HCT116 (cell line): ENCODE results near the gene GRIK4. TPM values are rescaled to one million over a fixed set of nuclear protein-coding genes. Genes with fewer than 3 reads are reported as not detected.

Experiments
- ATAC-seq: fragments of 200-7000 bp; cut with Tn5 transposase; 2 replicates; pipeline ENCODE4 v1.9.1; 2020; ENCODE audit warnings: mild to moderate bottlenecking, moderate library complexity
- BruUV-seq: library from RNA; stranded (reverse); fragments of 400-500 nt; replicated peaks from 2 replicates; lab custom pipeline; 2021; lab: Mats Ljungman, UMichigan
- CTCF ChIA-PET: fragments of 300-600 bp; sonication (Branson Sonifier 250); formaldehyde crosslinking; loops from one replicate; lab custom pipeline; 2021; ENCODE audit warnings: antibody characterized with exemption; lab: Charles Lee
- POLR2A ChIA-PET: fragments of 300-600, 350-600 bp; sonication (Branson Sonifier 250); formaldehyde crosslinking; loops from one replicate; lab custom pipeline; 2021; ENCODE audit warnings: antibody characterized with exemption; lab: Charles Lee
- RAD21 ChIA-PET, 2 experiments: fragments of 300-600 bp; sonication (Branson Sonifier 250); formaldehyde crosslinking; loops; one replicate each; lab custom pipeline; 2023; ENCODE audit warnings: low total read pairs in 2 of 2; ENCODE audit not compliant: uncharacterized antibody in 2 of 2, unreplicated experiment in 2 of 2, low non-redundant PET in 1 of 2; lab: Charles Lee
- DNase-seq: peaks from one replicate; pipeline ENCODE4 v3.0.0-alpha.2; 2010; ENCODE audit warnings: low read depth, low spot score
- H2AFZ ChIP-seq: fragments of 200-600 bp; shearing (Covaris generic), sonication (generic); 2 replicates; pipeline ENCODE4 v1.6.1; 2017; ENCODE audit warnings: low read depth, mixed run types, mixed read lengths, antibody characterized with exemption, low read length; ENCODE audit not compliant: poor library complexity, severe bottlenecking
- H3K27ac ChIP-seq: 2 replicates; pipeline ENCODE4 v1.5.1; 2012; ENCODE audit warnings: low read depth, low read length
- H3K27me3 ChIP-seq: fragments of 200-600 bp; sonication (generic); 2 replicates; pipeline ENCODE4 v1.6.1; 2016; ENCODE audit warnings: mixed run types, low read length, mixed read lengths; ENCODE audit not compliant: insufficient read depth
- H3K36me3 ChIP-seq, 2 experiments: fragments of 200-500 bp in 1 of 2; fragments of 200-600 bp in 1 of 2; sonication (Bioruptor generic) in 1 of 2; sonication (generic) in 1 of 2; 2 replicates each; pipeline versions ENCODE4 v1.5.1 to v1.6.1; 2014 to 2016; ENCODE audit warnings: low read length in 2 of 2, inconsistent platforms in 1 of 2, mixed read lengths in 1 of 2, mixed run types in 1 of 2; ENCODE audit not compliant: insufficient read depth in 2 of 2, control insufficient read depth in 1 of 2
- H3K4me1 ChIP-seq, 2 experiments: fragments of 200-600 bp in 1 of 2; sonication (generic) in 1 of 2; 2 replicates each; pipeline versions ENCODE4 v1.5.1 to v1.6.1; 2012 to 2017; ENCODE audit warnings: low read length in 2 of 2, inconsistent platforms in 1 of 2, mild to moderate bottlenecking in 1 of 2, mixed read lengths in 1 of 2, mixed run types in 1 of 2, moderate library complexity in 1 of 2; ENCODE audit not compliant: insufficient read depth in 2 of 2, control insufficient read depth in 1 of 2
- H3K4me2 ChIP-seq: fragments of 200-600 bp; sonication (generic); 2 replicates; pipeline ENCODE4 v1.6.1; 2017; ENCODE audit warnings: mixed run types, low read length, mixed read lengths
- H3K4me3 ChIP-seq, 2 experiments: fragments of 200-600 bp in 1 of 2; sonication (generic) in 1 of 2; replicated peaks in 1 of 2; 2 replicates each; pipeline ENCODE4 v1.5.1; 2011 to 2016; ENCODE audit warnings: low read length in 2 of 2, control low read depth in 1 of 2, low read depth in 1 of 2, mild to moderate bottlenecking in 1 of 2, mixed read lengths in 1 of 2, mixed run types in 1 of 2
- H3K79me2 ChIP-seq: fragments of 200-600 bp; sonication (generic); 2 replicates; pipeline ENCODE4 v1.6.1; 2017; ENCODE audit warnings: mild to moderate bottlenecking, mixed run types, low read length, moderate library complexity, mixed read lengths; ENCODE audit not compliant: insufficient read depth
- H3K9ac ChIP-seq: fragments of 200-600 bp; sonication (generic); 2 replicates; pipeline ENCODE4 v1.6.1; 2016; ENCODE audit warnings: low read length, mixed read lengths
- H3K9me2 ChIP-seq: fragments of 200-600 bp; sonication (generic), shearing (Covaris generic); 2 replicates; pipeline ENCODE4 v1.6.1; 2017; ENCODE audit warnings: mixed run types, mild to moderate bottlenecking, moderate library complexity; ENCODE audit not compliant: insufficient read depth
- H3K9me3 ChIP-seq, 2 experiments: fragments of 200-500 bp in 1 of 2; fragments of 200-600 bp in 1 of 2; sonication (Bioruptor generic) in 1 of 2; sonication (generic) in 1 of 2; 2 replicates each; pipeline ENCODE4 v1.6.1; 2014 to 2017; ENCODE audit warnings: low read length in 2 of 2, mixed read lengths in 2 of 2, inconsistent platforms in 1 of 2, low read depth in 1 of 2, mild to moderate bottlenecking in 1 of 2, mixed run types in 1 of 2, moderate library complexity in 1 of 2; ENCODE audit not compliant: control insufficient read depth in 1 of 2, insufficient read depth in 1 of 2
- H4K20me1 ChIP-seq: fragments of 200-600 bp; sonication (generic), shearing (Covaris generic); 2 replicates; pipeline ENCODE4 v1.6.1; 2017; ENCODE audit warnings: mixed run types, mild to moderate bottlenecking, moderate library complexity; ENCODE audit not compliant: insufficient read depth
- CEBPB ChIP-seq: IDR thresholded peaks from 2 replicates; pipeline ENCODE4 v1.6.1; 2012; ENCODE audit warnings: low read depth
- EGR1 ChIP-seq: IDR thresholded peaks from 2 replicates; pipeline ENCODE4 v1.6.1; 2012; ENCODE audit warnings: low read depth
- ELF1 ChIP-seq: IDR thresholded peaks from 2 replicates; pipeline ENCODE4 v1.6.1; 2012; ENCODE audit warnings: low read depth, borderline replicate concordance
- EZH2phosphoT487 ChIP-seq: fragments of 200-600 bp; IDR thresholded peaks from 2 replicates; pipeline ENCODE4 v1.6.1; 2018; ENCODE audit warnings: antibody characterized with exemption, borderline replicate concordance
- JUND ChIP-seq: IDR thresholded peaks from 2 replicates; pipeline ENCODE4 v1.6.1; 2012
- POLR2A ChIP-seq: IDR thresholded peaks from 2 replicates; pipeline ENCODE4 v1.7.0; 2011; ENCODE audit warnings: borderline replicate concordance; ENCODE audit not compliant: insufficient read depth, insufficient read length; ENCODE audit errors: extremely low read depth
- SIN3A ChIP-seq: IDR thresholded peaks from 2 replicates; pipeline ENCODE4 v1.6.1; 2012; ENCODE audit warnings: low read depth
- SP1 ChIP-seq: IDR thresholded peaks from 2 replicates; pipeline ENCODE4 v1.6.1; 2012; ENCODE audit warnings: low read depth
- TCF7L2 ChIP-seq: IDR thresholded peaks from 2 replicates; pipeline ENCODE4 v1.7.0; 2011; ENCODE audit warnings: borderline replicate concordance, inconsistent platforms; ENCODE audit not compliant: insufficient read depth, insufficient read length; ENCODE audit errors: extremely low read depth
- YY1 ChIP-seq: IDR thresholded peaks from 2 replicates; pipeline ENCODE4 v1.6.1; 2011; ENCODE audit warnings: low read length, low read depth, moderate library complexity, mild to moderate bottlenecking; ENCODE audit not compliant: insufficient replicate concordance; ENCODE audit errors: extremely low read depth
- ZFX ChIP-seq: fragments of 450-650 bp; IDR thresholded peaks from 2 replicates; pipeline ENCODE4 v1.6.1; 2017
- intact Hi-C: fragments of 100-400 bp; cut with micrococcal nuclease; formaldehyde crosslinking; loops from 2 replicates; pipeline ENCODE4 v1.10.0; 2022
- total RNA-seq: library from RNA; stranded (reverse); gene quantifications from one replicate; pipeline ENCODE4 v1.2.1, GENCODE V29; 2021; ENCODE audit not compliant: unreplicated experiment
- TF ChIP-seq, protein P1 (sequence below), 3 experiments: fragments of 200-600 bp in 1 of 3; sonication (generic) in 1 of 3; IDR thresholded peaks in 2 of 3; conservative IDR thresholded peaks in 1 of 3; 2 replicates each; pipeline ENCODE4 v1.5.1; 2012 to 2017; ENCODE audit warnings: low read depth in 2 of 3, low read length in 2 of 3, antibody characterized with exemption in 1 of 3, borderline replicate concordance in 1 of 3, control low read depth in 1 of 3, mild to moderate bottlenecking in 1 of 3, mixed read lengths in 1 of 3, mixed run types in 1 of 3, moderate library complexity in 1 of 3; ENCODE audit not compliant: insufficient read depth in 1 of 3
- TF ChIP-seq, protein P2 (sequence below): IDR thresholded peaks from 2 replicates; pipeline ENCODE4 v1.6.1; 2011; ENCODE audit warnings: mild to moderate bottlenecking, low read length, moderate library complexity; ENCODE audit not compliant: insufficient replicate concordance; ENCODE audit errors: extremely low read depth

The GRIK4 gene
- total RNA-seq, 1 experiment from 2014 or later, result 0.52 TPM

DNA sequence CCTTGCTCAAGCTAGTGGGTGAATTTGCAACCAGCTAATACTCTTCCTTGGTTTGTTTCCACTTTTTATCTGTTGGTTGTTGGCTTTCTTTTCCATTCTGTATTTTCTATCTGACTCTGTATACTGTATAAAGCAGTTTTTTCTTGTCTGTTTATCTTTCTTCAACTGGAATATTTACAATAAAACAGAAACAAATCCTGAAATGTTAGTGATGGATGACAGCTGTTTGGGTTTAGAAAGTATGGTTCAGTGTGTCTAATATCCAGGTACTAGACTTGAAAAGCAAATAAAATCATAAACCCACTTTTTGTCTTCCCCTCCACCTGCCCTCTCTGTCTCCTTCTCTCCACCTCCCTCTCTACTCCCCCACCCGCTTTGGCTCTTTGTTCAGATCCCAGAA lies 477.1 kb downstream of the GRIK4 start:
- H3K36me3 ChIP-seq, result no peaks in the 10 kb centered on the region
- H3K9me2 ChIP-seq, result no peaks in the 10 kb centered on the region
- TF ChIP-seq ZFX (no peak), CEBPB (no peak), EGR1 (no peak), SIN3A (no peak), TCF7L2 (no peak), YY1 (no peak), ELF1 (no peak), POLR2A (no peak), EZH2phosphoT487 (no peak), SP1 (no peak), JUND (no peak)
- TF ChIP-seq, protein P1, sequence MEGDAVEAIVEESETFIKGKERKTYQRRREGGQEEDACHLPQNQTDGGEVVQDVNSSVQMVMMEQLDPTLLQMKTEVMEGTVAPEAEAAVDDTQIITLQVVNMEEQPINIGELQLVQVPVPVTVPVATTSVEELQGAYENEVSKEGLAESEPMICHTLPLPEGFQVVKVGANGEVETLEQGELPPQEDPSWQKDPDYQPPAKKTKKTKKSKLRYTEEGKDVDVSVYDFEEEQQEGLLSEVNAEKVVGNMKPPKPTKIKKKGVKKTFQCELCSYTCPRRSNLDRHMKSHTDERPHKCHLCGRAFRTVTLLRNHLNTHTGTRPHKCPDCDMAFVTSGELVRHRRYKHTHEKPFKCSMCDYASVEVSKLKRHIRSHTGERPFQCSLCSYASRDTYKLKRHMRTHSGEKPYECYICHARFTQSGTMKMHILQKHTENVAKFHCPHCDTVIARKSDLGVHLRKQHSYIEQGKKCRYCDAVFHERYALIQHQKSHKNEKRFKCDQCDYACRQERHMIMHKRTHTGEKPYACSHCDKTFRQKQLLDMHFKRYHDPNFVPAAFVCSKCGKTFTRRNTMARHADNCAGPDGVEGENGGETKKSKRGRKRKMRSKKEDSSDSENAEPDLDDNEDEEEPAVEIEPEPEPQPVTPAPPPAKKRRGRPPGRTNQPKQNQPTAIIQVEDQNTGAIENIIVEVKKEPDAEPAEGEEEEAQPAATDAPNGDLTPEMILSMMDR (IDR thresholded peaks at IDR 0.05 in 2 of 3, conservative IDR thresholded peaks at IDR 0.05 in 1 of 3; ENCODE audit: borderline replicate concordance in 1 of 3, insufficient read depth in 1 of 3, low read depth in 2 of 3, low read length in 2 of 3), result no peak
- TF ChIP-seq, protein P2, sequence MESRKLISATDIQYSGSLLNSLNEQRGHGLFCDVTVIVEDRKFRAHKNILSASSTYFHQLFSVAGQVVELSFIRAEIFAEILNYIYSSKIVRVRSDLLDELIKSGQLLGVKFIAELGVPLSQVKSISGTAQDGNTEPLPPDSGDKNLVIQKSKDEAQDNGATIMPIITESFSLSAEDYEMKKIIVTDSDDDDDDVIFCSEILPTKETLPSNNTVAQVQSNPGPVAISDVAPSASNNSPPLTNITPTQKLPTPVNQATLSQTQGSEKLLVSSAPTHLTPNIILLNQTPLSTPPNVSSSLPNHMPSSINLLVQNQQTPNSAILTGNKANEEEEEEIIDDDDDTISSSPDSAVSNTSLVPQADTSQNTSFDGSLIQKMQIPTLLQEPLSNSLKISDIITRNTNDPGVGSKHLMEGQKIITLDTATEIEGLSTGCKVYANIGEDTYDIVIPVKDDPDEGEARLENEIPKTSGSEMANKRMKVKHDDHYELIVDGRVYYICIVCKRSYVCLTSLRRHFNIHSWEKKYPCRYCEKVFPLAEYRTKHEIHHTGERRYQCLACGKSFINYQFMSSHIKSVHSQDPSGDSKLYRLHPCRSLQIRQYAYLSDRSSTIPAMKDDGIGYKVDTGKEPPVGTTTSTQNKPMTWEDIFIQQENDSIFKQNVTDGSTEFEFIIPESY, result no peak
- no peak overlapping the region for H3K4me3 ChIP-seq
- H4K20me1 ChIP-seq, result no peaks in the 10 kb centered on the region
- intact Hi-C loops, result no loop called here
- DNase-seq (no peak), ATAC-seq (no peak)
- ChIA-PET POLR2A (no interaction called here), RAD21 (no interaction called here), CTCF (no interaction called here)
- no peaks in the 10 kb centered on the region for H3K9me3 ChIP-seq
- no peak overlapping the region for H2AFZ ChIP-seq
- H3K4me1 ChIP-seq, result no peaks in the 10 kb centered on the region
- H3K9ac ChIP-seq, result no peak overlapping the region
- H3K27ac ChIP-seq, result no peak overlapping the region
- BruUV-seq, result no TSS peak
- H3K79me2 ChIP-seq, result no peaks in the 10 kb centered on the region
- H3K4me2 ChIP-seq, result no peak overlapping the region
- peaks cover 36% of the 10 kb centered on the region for H3K27me3 ChIP-seq
